DOHH2 (cell line): ENCODE measurements around the gene PTER.

Experiments
- CTCF ChIP-seq: fragments of 200-600 bp; sonication (generic); IDR thresholded peaks from one replicate; pipeline ENCODE4 v1.5.1; 2014; ENCODE audit warnings: antibody characterized with exemption, mild to moderate bottlenecking, low read depth, low read length; ENCODE audit not compliant: poor library complexity, severe bottlenecking
- EZH2phosphoT487 ChIP-seq: fragments of 200-600 bp; sonication (generic); IDR thresholded peaks from 2 replicates; pipeline ENCODE4 v1.6.1; 2017; ENCODE audit warnings: borderline replicate concordance, mild to moderate bottlenecking, antibody characterized with exemption, low read length, moderate library complexity, mixed read lengths

GRCh38 chr10:16477757-16478156 is 40.9 kb downstream of the PTER start:
- TF ChIP-seq CTCF (no peak), EZH2phosphoT487 (no peak)
